Keratinocyte (primary cell): Measurements from ENCODE around the gene SHROOM3. TPM values are rescaled to one million over a fixed set of nuclear protein-coding genes. Genes with fewer than 3 reads are reported as not detected.

Source experiments
- DNase-seq: peaks from one replicate; pipeline ENCODE4 v3.0.0-alpha.2; 2011; ENCODE audit warnings: low read depth, missing footprints, low spot score
- FAIRE-seq: peaks from 2 replicates; lab custom pipeline; 2011; peaks lifted over from hg19 to GRCh38; lab: Jason Lieb, UNC
- H2AFZ ChIP-seq: 2 replicates; pipeline ENCODE4 v1.6.0; 2012; ENCODE audit warnings: low read length, control low read depth, inconsistent platforms; ENCODE audit not compliant: control insufficient read depth
- H3K27ac ChIP-seq: 2 replicates; pipeline ENCODE4 v1.5.1; 2011; ENCODE audit warnings: low read length; ENCODE audit not compliant: control insufficient read depth, insufficient read depth
- H3K27me3 ChIP-seq: 3 replicates; pipeline ENCODE4 v1.6.0; 2011; ENCODE audit warnings: low read length; ENCODE audit not compliant: control insufficient read depth, insufficient read depth; ENCODE audit errors: extremely low read depth
- H3K36me3 ChIP-seq, 2 experiments: 2 replicates in 1 of 2; 3 replicates in 1 of 2; pipeline ENCODE4 v1.5.1; 2011; ENCODE audit warnings: low read length in 2 of 2, mild to moderate bottlenecking in 1 of 2; ENCODE audit not compliant: control insufficient read depth in 2 of 2, insufficient read depth in 2 of 2; ENCODE audit errors: extremely low read depth in 1 of 2
- H3K4me1 ChIP-seq: 3 replicates; pipeline ENCODE4 v1.5.1; 2011; ENCODE audit warnings: low read length; ENCODE audit not compliant: control insufficient read depth, insufficient read depth; ENCODE audit errors: extremely low read depth
- H3K4me2 ChIP-seq: 3 replicates; pipeline ENCODE4 v1.6.0; 2011; ENCODE audit warnings: low read depth, low read length; ENCODE audit not compliant: control insufficient read depth, insufficient read depth; ENCODE audit errors: extremely low read depth
- H3K4me3 ChIP-seq, 3 experiments: fragments of 200-600 bp in 1 of 3; sonication (generic) in 1 of 3; 2 replicates in 2 of 3; 3 replicates in 1 of 3; pipeline ENCODE4 v1.5.1; 2011 to 2016; ENCODE audit warnings: low read length in 3 of 3, mild to moderate bottlenecking in 3 of 3, control low read depth in 2 of 3, inconsistent platforms in 1 of 3, low read depth in 1 of 3, mixed read lengths in 1 of 3, mixed run types in 1 of 3, moderate library complexity in 1 of 3; ENCODE audit not compliant: control insufficient read depth in 2 of 3, insufficient read depth in 2 of 3; ENCODE audit errors: extremely low read depth in 1 of 3
- H3K79me2 ChIP-seq: 2 replicates; pipeline ENCODE4 v1.6.0; 2012; ENCODE audit warnings: low read length; ENCODE audit not compliant: control insufficient read depth, insufficient read depth
- H3K9ac ChIP-seq: 3 replicates; pipeline ENCODE4 v1.6.0; 2011; ENCODE audit warnings: low read length; ENCODE audit not compliant: control insufficient read depth, insufficient read depth; ENCODE audit errors: extremely low read depth
- H3K9me1 ChIP-seq: 3 replicates; pipeline ENCODE4 v1.6.0; 2011; ENCODE audit warnings: low read length; ENCODE audit not compliant: control insufficient read depth, insufficient read depth; ENCODE audit errors: extremely low read depth
- H3K9me3 ChIP-seq: 2 replicates; pipeline ENCODE4 v1.5.1; 2012; ENCODE audit warnings: low read depth, low read length; ENCODE audit not compliant: control insufficient read depth
- H4K20me1 ChIP-seq: 3 replicates; pipeline ENCODE4 v1.6.0; 2011; ENCODE audit warnings: low read length; ENCODE audit not compliant: control insufficient read depth, insufficient read depth; ENCODE audit errors: extremely low read depth
- EZH2 ChIP-seq: IDR thresholded peaks from one replicate; pipeline ENCODE4 v1.6.1; 2012; ENCODE audit warnings: inconsistent platforms, mild to moderate bottlenecking, low read length, moderate library complexity
- dilution Hi-C: fragments of 300-500 bp; cut with MboI; formaldehyde crosslinking; loops from one replicate; pipeline ENCODE4 v1.7.0; 2020; ENCODE audit warnings: low sequenced_read_pairs; ENCODE audit not compliant: extremely low pct_ligation_motif_present
- polyA plus RNA-seq, 5 experiments: library from polyadenylated mRNA; depleted of rRNA in 3 of 5; stranded (reverse) in 3 of 5; stranded (forward) in 1 of 5; unstranded in 1 of 5; fragments of >200 nt; gene quantifications; 1 replicate in 1 of 5; 2 replicates in 3 of 5; 3 replicates in 1 of 5; pipeline versions ENCODE4 v1.2.1 to v1.2.3, GENCODE V29; 2011 to 2012; ENCODE audit warnings: missing spikeins in 2 of 5, low read depth in 1 of 5, low replicate concordance in 1 of 5
- TF ChIP-seq, protein P1 (sequence below), 3 experiments: IDR thresholded peaks in 1 of 3; conservative IDR thresholded peaks in 1 of 3; optimal IDR thresholded peaks in 1 of 3; 2 replicates in 2 of 3; 3 replicates in 1 of 3; pipeline versions ENCODE3 to v1.5.1; 2011; ENCODE audit warnings: low read length in 3 of 3, mild to moderate bottlenecking in 3 of 3, moderate library complexity in 2 of 3, control low read depth in 1 of 3, inconsistent platforms in 1 of 3; ENCODE audit not compliant: insufficient read depth in 2 of 3; ENCODE audit errors: extremely low read depth in 1 of 3

The SHROOM3 gene
- polyA plus RNA-seq, 1 donor (not counting 4 experiments of a cell fraction or from before 2014, with no cell fraction given): 4.9 TPM

DNA sequence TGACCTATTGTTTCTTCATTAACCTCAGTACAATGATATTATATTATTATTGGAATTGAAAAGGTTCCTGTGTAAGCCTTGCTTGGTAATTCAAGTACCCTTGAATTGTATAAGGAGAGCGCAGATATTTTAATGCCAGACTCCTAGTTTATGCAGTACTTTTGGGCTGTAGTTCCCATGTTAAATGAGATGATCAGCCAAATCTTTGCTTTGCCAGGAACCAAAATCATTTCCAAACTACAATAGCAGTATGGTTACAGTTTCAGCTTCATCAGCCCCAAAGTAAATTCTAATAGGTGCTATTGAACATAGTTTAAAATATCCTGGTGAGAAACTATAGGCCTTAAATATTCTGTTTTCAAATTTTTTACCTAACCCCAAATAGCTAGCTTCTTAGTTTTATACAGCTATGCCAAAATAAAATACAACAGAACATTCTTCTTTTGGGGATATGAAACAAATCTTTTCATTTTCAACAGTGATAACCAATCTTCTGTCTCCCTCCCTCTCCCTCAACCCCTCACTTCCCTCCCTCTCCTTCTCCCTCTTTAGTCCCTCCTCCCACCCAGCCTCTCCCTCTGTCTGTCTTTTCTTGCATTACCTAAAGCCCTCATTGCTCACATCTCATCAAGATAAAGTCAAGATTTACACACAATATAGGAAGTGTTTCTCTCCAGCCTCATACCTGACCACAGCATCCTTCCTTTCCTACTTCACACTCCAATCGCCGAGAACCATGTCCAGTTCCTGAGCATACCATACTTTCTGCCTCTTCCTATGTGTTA lies 190.1 kb downstream of the SHROOM3 start:
- Histone ChIP-seq H3K9ac (no peak overlapping the region), H4K20me1 (no peaks in the 10 kb centered on the region), H3K36me3 (no peaks in the 10 kb centered on the region), H2AFZ (no peak overlapping the region), H3K27me3 (no peaks in the 10 kb centered on the region), H3K9me1 (no peaks in the 10 kb centered on the region), H3K27ac (no peak overlapping the region), H3K4me2 (no peak overlapping the region), H3K4me1 (peaks cover 23% of the 10 kb centered on the region), H3K79me2 (no peaks in the 10 kb centered on the region), H3K4me3 (no peak overlapping the region), H3K9me3 (no peaks in the 10 kb centered on the region)
- TF ChIP-seq EZH2: no peak
- no peak for FAIRE-seq
- dilution Hi-C loops: no loop called here
- no peak for DNase-seq

DNA sequence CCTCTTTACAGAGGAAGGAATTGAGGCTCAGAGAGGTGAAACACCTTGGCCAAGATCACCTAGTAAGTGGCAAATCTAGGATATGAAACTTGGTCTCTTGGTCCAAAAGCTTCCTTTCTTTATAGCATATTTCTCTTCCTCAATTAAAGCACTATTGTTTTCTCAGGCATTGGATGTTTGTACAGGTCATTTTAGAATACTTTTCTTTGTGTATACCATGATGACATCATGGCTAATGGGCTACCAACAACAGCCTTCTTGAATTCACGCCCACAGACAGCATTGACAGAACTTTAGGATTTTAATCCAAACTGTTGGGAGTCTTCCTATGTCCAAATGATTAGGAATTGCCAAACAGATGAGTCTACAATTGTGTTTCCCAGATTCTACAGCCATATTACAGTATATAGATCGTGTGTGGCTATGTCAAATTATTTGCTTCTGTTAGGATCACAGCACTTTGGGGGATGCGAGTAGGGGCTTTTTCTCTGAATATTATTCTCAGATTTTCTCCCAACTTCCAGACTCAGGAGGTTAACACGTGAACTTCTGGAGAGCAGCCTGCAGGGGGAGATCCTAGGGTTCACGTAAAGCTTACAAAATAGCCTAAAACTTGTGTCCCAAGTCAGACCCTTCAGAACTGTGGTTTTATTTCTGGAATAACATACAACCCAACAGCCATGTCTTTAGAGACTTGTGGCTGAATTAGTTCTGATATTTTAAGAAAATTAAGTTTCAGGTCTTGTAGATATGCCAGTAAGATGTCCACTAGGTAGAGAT lies 191.8 kb downstream of the SHROOM3 start:
- no peak overlapping the region for H3K4me3 ChIP-seq

More for the DNA sequence above, 191.8 kb downstream of the SHROOM3 start:
- no peaks in the 10 kb centered on the region for H3K9me3 ChIP-seq
- no peak overlapping the region for H3K4me2 ChIP-seq
- no peaks in the 10 kb centered on the region for H3K9me1 ChIP-seq
- no peaks in the 10 kb centered on the region for H3K79me2 ChIP-seq
- FAIRE-seq (peak; percentile 71), DNase-seq (no peak)
- no peaks in the 10 kb centered on the region for H4K20me1 ChIP-seq
- dilution Hi-C loops: no loop called here
- TF ChIP-seq EZH2: no peak
- TF ChIP-seq, protein P1, sequence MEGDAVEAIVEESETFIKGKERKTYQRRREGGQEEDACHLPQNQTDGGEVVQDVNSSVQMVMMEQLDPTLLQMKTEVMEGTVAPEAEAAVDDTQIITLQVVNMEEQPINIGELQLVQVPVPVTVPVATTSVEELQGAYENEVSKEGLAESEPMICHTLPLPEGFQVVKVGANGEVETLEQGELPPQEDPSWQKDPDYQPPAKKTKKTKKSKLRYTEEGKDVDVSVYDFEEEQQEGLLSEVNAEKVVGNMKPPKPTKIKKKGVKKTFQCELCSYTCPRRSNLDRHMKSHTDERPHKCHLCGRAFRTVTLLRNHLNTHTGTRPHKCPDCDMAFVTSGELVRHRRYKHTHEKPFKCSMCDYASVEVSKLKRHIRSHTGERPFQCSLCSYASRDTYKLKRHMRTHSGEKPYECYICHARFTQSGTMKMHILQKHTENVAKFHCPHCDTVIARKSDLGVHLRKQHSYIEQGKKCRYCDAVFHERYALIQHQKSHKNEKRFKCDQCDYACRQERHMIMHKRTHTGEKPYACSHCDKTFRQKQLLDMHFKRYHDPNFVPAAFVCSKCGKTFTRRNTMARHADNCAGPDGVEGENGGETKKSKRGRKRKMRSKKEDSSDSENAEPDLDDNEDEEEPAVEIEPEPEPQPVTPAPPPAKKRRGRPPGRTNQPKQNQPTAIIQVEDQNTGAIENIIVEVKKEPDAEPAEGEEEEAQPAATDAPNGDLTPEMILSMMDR (optimal IDR thresholded peaks at IDR 0.05 in 1 of 3, IDR thresholded peaks at IDR 0.05 in 1 of 3, conservative IDR thresholded peaks at IDR 0.05 in 1 of 3; ENCODE audit: extremely low read depth in 1 of 3, insufficient read depth in 2 of 3, low read length in 3 of 3): peak; percentile 31 to 42 (median 36)
- peaks cover 18% of the 10 kb centered on the region for H3K4me1 ChIP-seq
- H2AFZ ChIP-seq: no peak overlapping the region
- H3K27me3 ChIP-seq: no peaks in the 10 kb centered on the region
- H3K9ac ChIP-seq: no peak overlapping the region
- H3K27ac ChIP-seq: no peak overlapping the region
- H3K36me3 ChIP-seq: no peaks in the 10 kb centered on the region
